Brain microvascular endothelial cell (primary cell): Measurements from ENCODE around the gene GALNT18.

Source experiments
- DNase-seq: peaks from one replicate; pipeline ENCODE4 v3.0.0-alpha.2; 2020
- H3K27ac ChIP-seq: fragments of 250-450 bp; sonication (Bioruptor Pico); 2 replicates; pipeline ENCODE4 v1.5.1; 2020; ENCODE audit warnings: mild to moderate bottlenecking, moderate library complexity
- H3K27me3 ChIP-seq: fragments of 250-450 bp; sonication (Bioruptor Pico); replicated peaks from 2 replicates; pipeline ENCODE4 v1.5.1; 2020; ENCODE audit warnings: mild to moderate bottlenecking
- H3K36me3 ChIP-seq: fragments of 250-450 bp; sonication (Bioruptor Pico); replicated peaks from 2 replicates; pipeline ENCODE4 v1.5.1; 2020; ENCODE audit warnings: mild to moderate bottlenecking
- H3K4me3 ChIP-seq: 2 replicates; pipeline ENCODE4 v1.5.1; 2011; ENCODE audit warnings: low read depth, mild to moderate bottlenecking, control low read depth, low read length, moderate library complexity
- CTCF ChIP-seq: IDR thresholded peaks from 2 replicates; pipeline ENCODE4 v1.5.1; 2011; ENCODE audit warnings: low read depth, mild to moderate bottlenecking, moderate library complexity, low read length, control low read depth, inconsistent platforms; ENCODE audit errors: missing control alignments
- in situ Hi-C: cut with HindIII; loops from 2 replicates; pipeline ENCODE4 v1.10.0; 2017; ENCODE audit warnings: low sequenced_read_pairs, low pct_ligation_motif_present

GALNT18 gene

GRCh38 chr11:11514246-11514645 is 107.6 kb downstream of the GALNT18 start:
- Histone ChIP-seq H3K36me3 (no peaks in the 10 kb centered on the region), H3K27me3 (no peaks in the 10 kb centered on the region), H3K27ac (no peak overlapping the region), H3K4me3 (no peak overlapping the region)
- DNase-seq: no peak
- no peak for TF ChIP-seq CTCF
- in situ Hi-C loops: no loop called here

GRCh38 chr11:11513422-11513821 is 108.4 kb downstream of the GALNT18 start:
- Histone ChIP-seq H3K27me3 (no peaks in the 10 kb centered on the region), H3K27ac (no peak overlapping the region), H3K36me3 (no peaks in the 10 kb centered on the region), H3K4me3 (no peak overlapping the region)
- in situ Hi-C loops: no loop called here
- DNase-seq: no peak
- no peak for TF ChIP-seq CTCF

GRCh38 chr11:11512929-11513328 is 108.9 kb downstream of the GALNT18 start:
- no peak overlapping the region for H3K27ac ChIP-seq
- no peak for TF ChIP-seq CTCF
- in situ Hi-C loops: no loop called here
- H3K36me3 ChIP-seq: no peaks in the 10 kb centered on the region
- H3K4me3 ChIP-seq: no peak overlapping the region
- no peaks in the 10 kb centered on the region for H3K27me3 ChIP-seq
- DNase-seq: no peak

- TF ChIP-seq CTCF: no peak
- no peak for DNase-seq
- Histone ChIP-seq H3K36me3 (no peaks in the 10 kb centered on the region), H3K27ac (no peak overlapping the region), H3K27me3 (peaks cover 3% of the 10 kb centered on the region), H3K4me3 (no peak overlapping the region)
- in situ Hi-C loops: no loop called here
Measured at GRCh38 chr11:11512502-11512901, 109.3 kb downstream of the GALNT18 start.

- no peaks in the 10 kb centered on the region for H3K36me3 ChIP-seq
- no peak overlapping the region for H3K27ac ChIP-seq
- H3K4me3 ChIP-seq: no peak overlapping the region
- no peak for DNase-seq
- TF ChIP-seq CTCF: no peak
- in situ Hi-C loops: no loop called here
- peaks cover 3% of the 10 kb centered on the region for H3K27me3 ChIP-seq
Measured at GRCh38 chr11:11512090-11512489, 109.7 kb downstream of the GALNT18 start.

GRCh38 chr11:11510939-11511338 is 110.9 kb downstream of the GALNT18 start:
- H3K36me3 ChIP-seq: no peaks in the 10 kb centered on the region
- peaks cover 3% of the 10 kb centered on the region for H3K27me3 ChIP-seq
- H3K4me3 ChIP-seq: no peak overlapping the region
- DNase-seq: no peak
- in situ Hi-C loops: no loop called here
- TF ChIP-seq CTCF: no peak
- no peak overlapping the region for H3K27ac ChIP-seq
